K562 treated with DMSO at 1 percent for 12 hours (cell line): ENCODE data around the gene PEX13. TPM values are rescaled to one million over a fixed set of nuclear protein-coding genes. Genes with fewer than 3 reads are reported as not detected.

ENCODE experiments used
- total RNA-seq: library from RNA; unstranded; fragments of 300-600 nt; gene quantifications from 2 replicates; pipeline ENCODE4 v1.2.3, GENCODE V29; 2022; ENCODE audit not compliant: insufficient read depth

PEX13 gene, protein sequence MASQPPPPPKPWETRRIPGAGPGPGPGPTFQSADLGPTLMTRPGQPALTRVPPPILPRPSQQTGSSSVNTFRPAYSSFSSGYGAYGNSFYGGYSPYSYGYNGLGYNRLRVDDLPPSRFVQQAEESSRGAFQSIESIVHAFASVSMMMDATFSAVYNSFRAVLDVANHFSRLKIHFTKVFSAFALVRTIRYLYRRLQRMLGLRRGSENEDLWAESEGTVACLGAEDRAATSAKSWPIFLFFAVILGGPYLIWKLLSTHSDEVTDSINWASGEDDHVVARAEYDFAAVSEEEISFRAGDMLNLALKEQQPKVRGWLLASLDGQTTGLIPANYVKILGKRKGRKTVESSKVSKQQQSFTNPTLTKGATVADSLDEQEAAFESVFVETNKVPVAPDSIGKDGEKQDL
- total RNA-seq, result 4.8 and 11.7 TPM in 2 replicates

DNA sequence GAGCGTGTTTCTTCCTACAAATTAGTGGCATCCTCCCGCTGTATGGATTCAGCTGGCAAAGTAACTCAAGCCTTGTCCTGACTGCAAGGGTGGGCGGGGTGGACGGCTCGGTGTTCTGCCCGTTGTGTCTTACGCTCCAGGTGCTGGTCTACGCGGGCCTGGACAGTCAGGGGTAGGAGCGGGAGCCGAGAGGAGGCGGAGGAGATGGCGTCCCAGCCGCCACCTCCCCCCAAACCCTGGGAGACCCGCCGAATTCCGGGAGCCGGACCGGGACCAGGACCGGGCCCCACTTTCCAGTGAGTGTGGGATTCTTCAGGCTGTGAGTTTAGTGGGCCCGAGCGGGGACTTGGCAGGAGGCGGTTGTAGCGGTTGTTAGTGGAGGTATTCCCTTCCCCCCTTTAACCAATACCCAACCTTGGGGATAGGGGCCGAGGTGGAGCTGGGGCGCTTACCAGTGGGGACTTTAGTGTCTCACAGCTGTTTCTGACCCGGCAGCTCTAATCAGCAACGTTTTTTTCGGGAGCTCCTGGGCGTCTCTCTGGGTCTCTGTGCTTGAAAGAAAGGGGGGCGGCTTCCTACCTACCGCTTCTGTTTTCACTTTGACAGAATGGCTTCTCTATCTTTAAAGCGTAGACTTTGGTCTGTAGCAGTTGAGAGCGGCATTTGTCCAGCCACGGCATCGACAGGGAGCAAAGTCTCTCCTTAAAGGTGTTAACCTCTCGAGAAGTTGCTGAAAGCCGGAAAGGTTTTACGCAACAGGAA lies at the start of gene PEX13, which contains the start of gene PUS10:
TSS of gene PEX13 (plus strand) at position 165 of the 762 bp plus-strand sequence. CDS start at position 205, 40 bp downstream.
TSS of gene PUS10 (minus strand) at position 700 of the 762 bp plus-strand sequence. CDS start 6,365 bp downstream, outside the sequence.

DNA sequence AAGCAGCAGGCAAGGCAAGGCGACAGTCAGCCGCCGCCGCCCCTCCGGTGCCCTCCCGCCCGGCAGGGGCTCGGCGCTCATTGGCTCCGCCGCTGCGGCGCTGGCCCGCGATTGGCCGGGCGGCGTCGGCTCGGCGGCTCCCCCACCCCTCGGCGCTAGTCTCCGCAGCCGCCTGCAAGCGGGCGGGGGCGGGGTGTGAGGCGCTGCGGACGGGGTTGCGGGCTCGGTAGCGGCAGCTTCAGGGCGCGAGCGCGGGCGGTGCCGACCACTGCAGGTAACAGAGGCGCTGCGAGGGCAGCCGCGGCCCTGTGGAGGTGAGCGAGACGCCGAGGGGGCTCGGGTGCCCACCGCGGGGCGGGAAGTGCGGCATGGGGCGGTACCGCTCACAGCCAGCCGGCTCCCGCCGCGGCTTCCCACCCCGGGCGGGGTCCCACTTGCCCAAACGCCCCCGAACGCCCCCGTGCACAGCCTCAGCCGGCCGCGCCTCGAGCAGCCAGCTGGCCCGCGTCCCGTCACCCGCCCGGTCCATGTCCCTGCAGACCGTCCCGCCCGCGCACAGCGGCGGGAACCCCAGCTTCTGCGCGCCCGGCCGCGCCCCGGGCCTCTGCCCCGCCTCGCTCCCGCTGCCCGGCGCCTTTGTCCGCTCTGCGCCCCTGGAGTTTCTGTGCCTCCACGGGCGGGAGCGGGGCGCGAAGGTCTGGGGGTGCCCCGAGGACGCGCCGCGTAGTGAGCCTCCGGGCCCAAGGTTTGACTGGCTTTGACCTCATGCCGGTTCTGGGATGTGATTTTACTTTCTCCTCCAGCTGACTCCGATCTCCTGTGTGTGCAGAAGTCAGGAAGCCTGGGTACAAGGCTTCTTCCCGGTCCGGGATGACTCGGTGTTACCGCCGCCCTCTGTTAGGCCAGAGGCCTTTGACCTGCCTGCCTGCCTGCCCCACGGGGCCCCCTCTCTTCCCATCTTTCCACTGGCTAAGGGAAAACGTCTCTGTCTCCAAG lies 48.5 kb downstream of the PEX13 start, which contains the start of gene SANBR:
TSS of gene SANBR (plus strand) at position 158 of the 996 bp plus-strand sequence. CDS start 4,480 bp downstream, outside the sequence.

Other genes with a start within 250 kb of the PEX13 start
- gene REL, start 136.1 kb upstream of the PEX13 start, total RNA-seq, result 0.31 and 5.2 TPM in 2 replicates
- 3.7 and 7.7 TPM in 2 replicates for gene PUS10, start 535 bp downstream of the PEX13 start, total RNA-seq
- 3.0 and 5.8 TPM in 2 replicates for gene SANBR, start 48.2 kb downstream of the PEX13 start, total RNA-seq
- not detected in 2 replicates for gene C2orf74, start 144.5 kb downstream of the PEX13 start, total RNA-seq